K562 (cell line): Measurements from ENCODE around the gene PLEKHA8. TPM values are rescaled to one million over a fixed set of nuclear protein-coding genes. Genes with fewer than 3 reads are reported as not detected.

Experiments used
- ATAC-seq: fragments of 200-7000 bp; cut with Tn5 transposase; 3 replicates; pipeline ENCODE4 v1.9.1; 2020; ENCODE audit warnings: moderate library complexity
- BruUV-seq: library from RNA; stranded (reverse); fragments of 400-500 nt; replicated peaks from 2 replicates; lab custom pipeline; 2021; lab: Mats Ljungman, UMichigan
- CTCF ChIA-PET: fragments of 300-600 bp; formaldehyde crosslinking; extraction: SDS; loops from one replicate; lab custom pipeline; 2021; ENCODE audit warnings: low intra/inter-chr PET ratio; lab: Yijun Ruan, JAX
- POLR2A ChIA-PET: fragments of 300-600, 350-650 bp; sonication (Branson Sonifier 250); formaldehyde crosslinking; extraction: SDS; loops from one replicate; lab custom pipeline; 2021; ENCODE audit warnings: antibody characterized with exemption, inconsistent platforms; lab: Yijun Ruan, JAX
- DNase-seq, 4 experiments: peaks; one replicate each; pipeline versions ENCODE4 v3.0.0 to v3.0.0-alpha.2; 2011 to 2018; ENCODE audit warnings: low spot score in 3 of 4, mixed read lengths in 3 of 4; ENCODE audit errors: extremely low read depth in 1 of 4
- FAIRE-seq: peaks from 2 replicates; lab custom pipeline; 2011; peaks lifted over from hg19 to GRCh38; lab: Jason Lieb, UNC
- H2AFZ ChIP-seq: 2 replicates; pipeline ENCODE4 v1.6.0; 2011; ENCODE audit warnings: low read depth, low read length, control low read depth, inconsistent platforms
- H3K27ac ChIP-seq: fragments of 200-600 bp; 3 replicates; pipeline ENCODE4 v1.8.0; 2011; ENCODE audit warnings: low read depth, mild to moderate bottlenecking, control low read depth, inconsistent platforms, low read length, moderate library complexity, mixed read lengths; ENCODE audit errors: extremely low read depth
- H3K27me3 ChIP-seq, 2 experiments: fragments of 300-600 bp in 1 of 2; 2 replicates in 1 of 2; 3 replicates in 1 of 2; pipeline versions ENCODE4 v1.6.0 to v1.8.0; 2011; ENCODE audit warnings: inconsistent platforms in 2 of 2, low read length in 2 of 2, mild to moderate bottlenecking in 1 of 2, mixed read lengths in 1 of 2, moderate library complexity in 1 of 2; ENCODE audit not compliant: control insufficient read depth in 2 of 2, insufficient read depth in 2 of 2
- H3K36me3 ChIP-seq: fragments of 300-600 bp; 3 replicates; pipeline ENCODE4 v1.8.0; 2011; ENCODE audit warnings: mild to moderate bottlenecking, low read length, inconsistent platforms; ENCODE audit not compliant: control insufficient read depth, insufficient read depth
- H3K4me1 ChIP-seq, 2 experiments: fragments of 200-600 bp in 1 of 2; replicated peaks in 1 of 2; 2 replicates in 1 of 2; 3 replicates in 1 of 2; pipeline versions ENCODE4 v1.5.1 to v1.8.0; 2011; ENCODE audit warnings: inconsistent platforms in 2 of 2, low read length in 2 of 2, mild to moderate bottlenecking in 1 of 2, mixed read lengths in 1 of 2, moderate library complexity in 1 of 2; ENCODE audit not compliant: control insufficient read depth in 2 of 2, insufficient read depth in 2 of 2
- H3K4me2 ChIP-seq: 2 replicates; pipeline ENCODE4 v1.6.1; 2011; ENCODE audit warnings: low read length, control low read depth, inconsistent platforms, mixed read lengths; ENCODE audit not compliant: insufficient read depth
- H3K4me3 ChIP-seq: fragments of 200-600 bp; sonication (generic), shearing (Covaris generic); 2 replicates; pipeline ENCODE4 v1.5.1; 2016; ENCODE audit warnings: control low read depth, inconsistent platforms
- H3K79me2 ChIP-seq: fragments of 200-600 bp; 3 replicates; pipeline ENCODE4 v1.8.0; 2011; ENCODE audit warnings: low read length, inconsistent platforms; ENCODE audit not compliant: control insufficient read depth, insufficient read depth
- H3K9ac ChIP-seq, 2 experiments: 2 replicates each; pipeline versions ENCODE4 v1.6.0 to v1.6.1; 2011; ENCODE audit warnings: low read depth in 2 of 2, low read length in 2 of 2, control low read depth in 1 of 2, inconsistent platforms in 1 of 2, mild to moderate bottlenecking in 1 of 2, mixed read lengths in 1 of 2; ENCODE audit not compliant: insufficient read depth in 1 of 2
- H3K9me1 ChIP-seq: one replicate; pipeline ENCODE4 v1.6.0; 2011; ENCODE audit warnings: inconsistent platforms, mild to moderate bottlenecking, low read length, moderate library complexity; ENCODE audit not compliant: control insufficient read depth, insufficient read depth
- H3K9me3 ChIP-seq: replicated peaks from 2 replicates; pipeline ENCODE4 v1.5.1; 2011; ENCODE audit warnings: low read depth, low read length, inconsistent platforms; ENCODE audit not compliant: control insufficient read depth, insufficient read depth
- H4K20me1 ChIP-seq: replicated peaks from 2 replicates; pipeline ENCODE4 v1.6.1; 2011; ENCODE audit warnings: low read length, inconsistent platforms, mixed read lengths; ENCODE audit not compliant: control insufficient read depth, insufficient read depth
- CCNT2 ChIP-seq: IDR thresholded peaks from 2 replicates; pipeline ENCODE4 v1.6.1; 2011; ENCODE audit warnings: borderline replicate concordance, low read depth, mild to moderate bottlenecking, moderate library complexity, mixed read lengths, low read length; ENCODE audit not compliant: insufficient read length; ENCODE audit errors: extremely low read depth
- HDAC1 ChIP-seq, 2 experiments: fragments of 450-650 bp; IDR thresholded peaks; 2 replicates each; pipeline ENCODE4 v1.6.1; 2016 to 2017; ENCODE audit warnings: inconsistent platforms in 1 of 2, mild to moderate bottlenecking in 1 of 2, moderate library complexity in 1 of 2
- IRF2 ChIP-seq: sonication (generic); formaldehyde crosslinking; IDR thresholded peaks from 2 replicates; pipeline ENCODE4 v1.8.1; 2022; ENCODE audit warnings: mild to moderate bottlenecking, missing genetic modification reagents
- RFX1 ChIP-seq: fragments of 450-650 bp; IDR thresholded peaks from 2 replicates; pipeline ENCODE4 v1.6.1; 2016; ENCODE audit warnings: mild to moderate bottlenecking, moderate library complexity
- SRSF1 ChIP-seq: fragments of 200-400 bp; formaldehyde crosslinking; IDR thresholded peaks from 2 replicates; pipeline ENCODE4 v1.6.1; 2017; ENCODE audit warnings: mild to moderate bottlenecking, low read depth, low read length, moderate library complexity
- TARDBP ChIP-seq: fragments of 450-650 bp; IDR thresholded peaks from 2 replicates; pipeline ENCODE4 v1.6.1; 2016
- WGBS: fragments of 100-300 bp; shearing (Covaris generic); methylation state at CpG from one replicate; pipeline ENCODE4 v1.1.6; 2016; ENCODE audit warnings: low coverage, mixed read lengths; ENCODE audit not compliant: insufficient coverage; ENCODE audit errors: missing lambda C conversion rate; 5-methylcytosine and 5-hydroxymethylcytosine counted together
- in situ Hi-C: fragments of 300-500 bp; cut with MboI; formaldehyde crosslinking; loops from 4 replicates; pipeline ENCODE4 v1.15.0; 2018; ENCODE audit warnings: inconsistent platforms, mixed read lengths
- intact Hi-C: fragments of 100-400 bp; cut with micrococcal nuclease; formaldehyde crosslinking; loops from 2 replicates; pipeline ENCODE4 v1.14.2; 2022
- polyA plus RNA-seq, 8 experiments: library from polyadenylated mRNA; depleted of rRNA in 4 of 8; stranded (reverse) in 5 of 8; unstranded in 3 of 8; fragments of >200 nt; fragmentation: Nextera tagmentation in 2 of 8; fragmentation: Illumina TruSeq in 1 of 8; extraction: Ambion mirVana in 2 of 8; extraction: Trizol in 1 of 8; gene quantifications; 2 replicates each; pipeline versions ENCODE4 v1.2.1 to v1.2.3, GENCODE V29; 2011 to 2014; ENCODE audit warnings: inconsistent platforms in 1 of 8, missing spikeins in 1 of 8
- total RNA-seq, 7 experiments: library from RNA; depleted of rRNA in 6 of 7; stranded (reverse); fragments of >200 nt in 6 of 7; fragmentation: Illumina TruSeq in 2 of 7; extraction: Trizol in 2 of 7; gene quantifications; 2 replicates each; pipeline versions ENCODE4 v1.2.1 to v1.2.3, GENCODE V29; 2011 to 2021; ENCODE audit warnings: low replicate concordance in 1 of 7
- TF ChIP-seq, protein P1 (sequence below): fragments of 250-450 bp; sonication (Bioruptor Pico); IDR thresholded peaks from 2 replicates; pipeline ENCODE4 v1.4.0; 2020; ENCODE audit warnings: mild to moderate bottlenecking, moderate library complexity

The PLEKHA8 gene
- total and polyA plus RNA-seq, 9 of the 15 experiments (the other 6 are each of a cell fraction or from before 2014, with no cell fraction given), result 3.2 to 16.3 (median 11.8) TPM

DNA sequence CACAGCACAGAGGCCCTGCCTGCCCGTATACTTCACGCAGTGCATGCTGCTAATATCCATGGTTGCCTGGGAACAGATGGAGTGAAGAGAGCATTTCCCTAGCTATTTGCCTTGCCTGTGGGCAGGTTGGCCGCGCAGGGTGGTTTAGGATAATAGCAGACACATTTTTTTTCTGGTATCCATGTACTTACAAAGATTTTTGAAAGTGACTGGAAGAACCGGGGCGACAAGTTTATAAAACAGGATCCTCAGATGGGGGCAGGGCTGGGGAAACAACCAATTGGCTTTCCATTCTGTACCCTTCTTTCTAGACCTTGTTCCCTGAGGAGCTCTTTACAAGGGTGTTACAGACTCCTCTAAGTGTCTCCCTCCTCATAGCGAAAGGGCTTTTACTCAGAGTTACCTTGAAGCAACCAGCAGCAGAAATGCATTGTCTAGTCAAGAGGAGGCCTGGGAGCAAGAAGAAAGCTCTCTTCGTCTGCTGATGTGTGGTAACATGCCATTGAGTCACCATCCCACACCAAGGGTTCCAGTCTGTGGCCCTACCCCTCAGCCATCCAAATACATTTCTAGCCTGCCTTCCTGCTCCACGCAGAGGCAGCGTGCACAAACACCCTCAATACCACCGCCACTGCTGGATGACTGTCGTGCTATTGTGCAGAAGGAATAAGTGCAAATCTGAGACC, 138.1 kb downstream of the PLEKHA8 start:
- Histone ChIP-seq H3K9me1 (no peaks in the 10 kb centered on the region), H3K27ac (no peak overlapping the region), H3K9ac (no peak overlapping the region), H3K27me3 (peaks cover 34 to 43% of the 10 kb centered on the region in 2 experiments), H3K4me3 (no peak overlapping the region), H3K79me2 (no peaks in the 10 kb centered on the region), H4K20me1 (no peaks in the 10 kb centered on the region; the same call in 1 of the 2 replicates), H3K4me1 (peaks cover 5 to 27% of the 10 kb centered on the region in 2 experiments), H3K36me3 (no peaks in the 10 kb centered on the region), H2AFZ (no peak overlapping the region), H3K9me3 (no peaks in the 10 kb centered on the region), H3K4me2 (no peak overlapping the region)
- no peak for DNase-seq
- no peak for ATAC-seq
- in situ Hi-C loops (loop anchor here (10.0 kb wide), 2 partner anchors 399 to 569 kb away; no protein-coding TSS in a partner anchor), intact Hi-C loops (loop anchor here (10.0 kb wide), 2 partner anchors 189 to 579 kb away; no protein-coding TSS in a partner anchor)
- WGBS, result 18% methylated on average over 12 of the region's 12 CpGs
- no peak for FAIRE-seq
- ChIA-PET POLR2A (no interaction called here), CTCF (no interaction called here)
- no peak for TF ChIP-seq HDAC1 (IDR thresholded peaks at IDR 0.05)
- peak; percentile 8; the same call in 1 of the 2 replicates for TF ChIP-seq RFX1
- no peak for TF ChIP-seq SRSF1
- no peak for TF ChIP-seq TARDBP
- TF ChIP-seq IRF2 (CRISPR knock-in tag), result no peak
- TF ChIP-seq CCNT2, result no peak
- TF ChIP-seq, protein P1, sequence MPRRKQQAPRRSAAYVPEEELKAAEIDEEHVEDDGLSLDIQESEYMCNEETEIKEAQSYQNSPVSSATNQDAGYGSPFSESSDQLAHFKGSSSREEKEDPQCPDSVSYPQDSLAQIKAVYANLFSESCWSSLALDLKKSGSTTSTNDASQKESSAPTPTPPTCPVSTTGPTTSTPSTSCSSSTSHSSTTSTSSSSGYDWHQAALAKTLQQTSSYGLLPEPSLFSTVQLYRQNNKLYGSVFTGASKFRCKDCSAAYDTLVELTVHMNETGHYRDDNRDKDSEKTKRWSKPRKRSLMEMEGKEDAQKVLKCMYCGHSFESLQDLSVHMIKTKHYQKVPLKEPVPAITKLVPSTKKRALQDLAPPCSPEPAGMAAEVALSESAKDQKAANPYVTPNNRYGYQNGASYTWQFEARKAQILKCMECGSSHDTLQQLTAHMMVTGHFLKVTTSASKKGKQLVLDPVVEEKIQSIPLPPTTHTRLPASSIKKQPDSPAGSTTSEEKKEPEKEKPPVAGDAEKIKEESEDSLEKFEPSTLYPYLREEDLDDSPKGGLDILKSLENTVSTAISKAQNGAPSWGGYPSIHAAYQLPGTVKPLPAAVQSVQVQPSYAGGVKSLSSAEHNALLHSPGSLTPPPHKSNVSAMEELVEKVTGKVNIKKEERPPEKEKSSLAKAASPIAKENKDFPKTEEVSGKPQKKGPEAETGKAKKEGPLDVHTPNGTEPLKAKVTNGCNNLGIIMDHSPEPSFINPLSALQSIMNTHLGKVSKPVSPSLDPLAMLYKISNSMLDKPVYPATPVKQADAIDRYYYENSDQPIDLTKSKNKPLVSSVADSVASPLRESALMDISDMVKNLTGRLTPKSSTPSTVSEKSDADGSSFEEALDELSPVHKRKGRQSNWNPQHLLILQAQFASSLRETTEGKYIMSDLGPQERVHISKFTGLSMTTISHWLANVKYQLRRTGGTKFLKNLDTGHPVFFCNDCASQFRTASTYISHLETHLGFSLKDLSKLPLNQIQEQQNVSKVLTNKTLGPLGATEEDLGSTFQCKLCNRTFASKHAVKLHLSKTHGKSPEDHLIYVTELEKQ (CRISPR knock-in tag), result no peak
- BruUV-seq, result no TSS peak
